CD8-positive, alpha-beta memory T cell (primary cell): ENCODE results near the gene FZD1. TPM values are rescaled to one million over a fixed set of nuclear protein-coding genes. Genes with fewer than 3 reads are reported as not detected.

Experiments
- CTCF ChIA-PET: fragments of 350-600 bp; sonication (Branson Sonifier 250); formaldehyde crosslinking; loops from one replicate; lab custom pipeline; 2021; ENCODE audit warnings: antibody characterized with exemption; lab: Charles Lee
- POLR2A ChIA-PET: fragments of 350-600 bp; sonication (Branson Sonifier 250); formaldehyde crosslinking; loops from one replicate; lab custom pipeline; 2021; ENCODE audit warnings: antibody characterized with exemption; lab: Charles Lee
- DNase-seq, 5 donors: peaks; one replicate each; pipeline versions ENCODE4 v3.0.0 to v3.0.0-alpha.2; 2020 to 2022; ENCODE audit warnings: mixed read lengths in 1 of 5
- H3K27ac ChIP-seq: one replicate; pipeline ENCODE4 v1.7.0; 2013; ENCODE audit warnings: low read depth, mild to moderate bottlenecking, low read length, moderate library complexity
- H3K27me3 ChIP-seq: 2 replicates; pipeline ENCODE4 v1.7.0; 2013; ENCODE audit warnings: low read length, mild to moderate bottlenecking; ENCODE audit not compliant: insufficient read depth, poor library complexity, severe bottlenecking
- H3K36me3 ChIP-seq: 2 replicates; pipeline ENCODE4 v1.7.0; 2013; ENCODE audit warnings: mild to moderate bottlenecking, low read length, moderate library complexity; ENCODE audit not compliant: insufficient read depth
- H3K4me1 ChIP-seq: 2 replicates; pipeline ENCODE4 v1.7.0; 2013; ENCODE audit warnings: mild to moderate bottlenecking, low read length, moderate library complexity; ENCODE audit not compliant: insufficient read depth
- H3K4me3 ChIP-seq: 2 replicates; pipeline ENCODE4 v1.7.0; 2013; ENCODE audit warnings: mild to moderate bottlenecking, low read length
- H3K9me3 ChIP-seq: 2 replicates; pipeline ENCODE4 v1.7.0; 2013; ENCODE audit warnings: mild to moderate bottlenecking, low read length
- H3K27ac Mint-ChIP-seq, 8 donors: one replicate each; pipeline ENCODE4 v1.8.0; 2020 to 2021; ENCODE audit warnings: mixed read lengths in 8 of 8, mild to moderate bottlenecking in 6 of 8, inconsistent platforms in 3 of 8, moderate library complexity in 3 of 8
- H3K27me3 Mint-ChIP-seq, 2 donors: one replicate each; pipeline ENCODE4 v1.8.0; 2020 to 2021; ENCODE audit warnings: mixed read lengths in 2 of 2, mild to moderate bottlenecking in 1 of 2, moderate library complexity in 1 of 2
- H3K36me3 Mint-ChIP-seq, 3 donors: one replicate each; pipeline ENCODE4 v1.8.0; 2020 to 2021; ENCODE audit warnings: mixed read lengths in 3 of 3, inconsistent platforms in 1 of 3, mild to moderate bottlenecking in 1 of 3
- H3K4me1 Mint-ChIP-seq, 3 donors: one replicate each; pipeline ENCODE4 v1.8.0; 2020 to 2021; ENCODE audit warnings: mixed read lengths in 3 of 3, inconsistent platforms in 1 of 3, mild to moderate bottlenecking in 1 of 3
- H3K4me3 Mint-ChIP-seq, 7 donors: one replicate each; pipeline ENCODE4 v1.8.0; 2020 to 2021; ENCODE audit warnings: mixed read lengths in 7 of 7, mild to moderate bottlenecking in 6 of 7, moderate library complexity in 4 of 7, inconsistent platforms in 2 of 7
- H3K9me3 Mint-ChIP-seq, 5 donors: one replicate each; pipeline ENCODE4 v1.8.0; 2020 to 2022; ENCODE audit warnings: mixed read lengths in 5 of 5, mild to moderate bottlenecking in 3 of 5, moderate library complexity in 2 of 5, inconsistent platforms in 1 of 5
- polyA plus RNA-seq: library from polyadenylated mRNA; unstranded; fragments of 300-500 nt; fragmentation: Illumina TruSeq; gene quantifications from one replicate; pipeline ENCODE4 v1.2.3, GENCODE V29; 2021
- total RNA-seq, 2 experiments: library from RNA; stranded (reverse); gene quantifications; one replicate each; pipeline ENCODE4 v1.2.3, GENCODE V29; 2021

FZD1 gene
- total and polyA plus RNA-seq, 3 experiments from 2014 or later = 0.02 to 0.04 TPM; not detected in 1

- Mint-ChIP-seq H3K4me1 (no peaks in the 10 kb centered on the region), H3K27ac (no peak overlapping the region), H3K36me3 (no peaks in the 10 kb centered on the region), H3K27me3 (peaks cover 2 to 3% of the 10 kb centered on the region in 2 donors), H3K4me3 (no peak overlapping the region), H3K9me3 (peaks cover 0 to 4% (median 0%) of the 10 kb centered on the region in 5 donors)
- ChIA-PET CTCF (no interaction called here), POLR2A (no interaction called here)
- H3K4me3 ChIP-seq = no peak overlapping the region
- no peaks in the 10 kb centered on the region for H3K27me3 ChIP-seq
- no peaks in the 10 kb centered on the region for H3K9me3 ChIP-seq
- no peak for DNase-seq
- H3K27ac ChIP-seq = no peak overlapping the region
- no peaks in the 10 kb centered on the region for H3K36me3 ChIP-seq
- no peaks in the 10 kb centered on the region for H3K4me1 ChIP-seq
These were observed 25.0 kb upstream of the FZD1 start for GRCh38 chr7:91239171-91239604.

- no peaks in the 10 kb centered on the region for H3K27me3 ChIP-seq
- Mint-ChIP-seq H3K36me3 (no peaks in the 10 kb centered on the region), H3K4me3 (no peak overlapping the region), H3K27ac (no peak overlapping the region), H3K27me3 (peaks cover 2 to 3% of the 10 kb centered on the region in 2 donors), H3K4me1 (no peaks in the 10 kb centered on the region), H3K9me3 (peaks cover 0 to 4% (median 0%) of the 10 kb centered on the region in 5 donors)
- no peak overlapping the region for H3K4me3 ChIP-seq
- no peaks in the 10 kb centered on the region for H3K36me3 ChIP-seq
- H3K9me3 ChIP-seq = no peaks in the 10 kb centered on the region
- DNase-seq = no peak
- H3K27ac ChIP-seq = no peak overlapping the region
- H3K4me1 ChIP-seq = no peaks in the 10 kb centered on the region
- POLR2A ChIA-PET = no interaction called here
- CTCF ChIA-PET = interaction anchor here (0.6 kb wide), 1 partner anchor 714 kb away, joined by 3 read pairs; no protein-coding TSS in a partner anchor
These were observed 24.5 kb upstream of the FZD1 start for GRCh38 chr7:91239772-91240171.

GRCh38 chr7:91240376-91240941, 23.8 kb upstream of the FZD1 start:
- no peaks in the 10 kb centered on the region for H3K27me3 ChIP-seq
- Mint-ChIP-seq H3K27ac (no peak overlapping the region), H3K27me3 (peaks cover 2 to 3% of the 10 kb centered on the region in 2 donors), H3K9me3 (peaks cover 0 to 6% (median 0%) of the 10 kb centered on the region in 5 donors), H3K4me1 (no peaks in the 10 kb centered on the region), H3K4me3 (no peak overlapping the region), H3K36me3 (no peaks in the 10 kb centered on the region)
- H3K36me3 ChIP-seq = no peaks in the 10 kb centered on the region
- POLR2A ChIA-PET = no interaction called here
- H3K27ac ChIP-seq = no peak overlapping the region
- CTCF ChIA-PET = no interaction called here
- no peak for DNase-seq
- H3K4me3 ChIP-seq = no peak overlapping the region
- no peaks in the 10 kb centered on the region for H3K4me1 ChIP-seq
- H3K9me3 ChIP-seq = no peaks in the 10 kb centered on the region

GRCh38 chr7:91242097-91242844, 22.0 kb upstream of the FZD1 start:
- Histone ChIP-seq H3K9me3 (no peaks in the 10 kb centered on the region), H3K36me3 (no peaks in the 10 kb centered on the region), H3K27me3 (no peaks in the 10 kb centered on the region), H3K4me1 (no peaks in the 10 kb centered on the region), H3K4me3 (no peak overlapping the region), H3K27ac (no peak overlapping the region)
- peaks cover 2 to 3% of the 10 kb centered on the region in 2 donors for H3K27me3 Mint-ChIP-seq
- CTCF ChIA-PET = interaction anchor here (0.8 kb wide), 1 partner anchor 10 kb away, joined by 3 read pairs; no protein-coding TSS in a partner anchor
- no peak overlapping the region for H3K27ac Mint-ChIP-seq
- H3K4me1 Mint-ChIP-seq = no peaks in the 10 kb centered on the region
- H3K4me3 Mint-ChIP-seq = no peak overlapping the region
- peaks cover 0 to 6% (median 0%) of the 10 kb centered on the region in 5 donors for H3K9me3 Mint-ChIP-seq
- no peak for DNase-seq
- POLR2A ChIA-PET = no interaction called here
- no peaks in the 10 kb centered on the region for H3K36me3 Mint-ChIP-seq

- Histone ChIP-seq H3K9me3 (no peaks in the 10 kb centered on the region), H3K27ac (no peak overlapping the region), H3K4me1 (no peaks in the 10 kb centered on the region), H3K27me3 (no peaks in the 10 kb centered on the region), H3K4me3 (no peak overlapping the region), H3K36me3 (no peaks in the 10 kb centered on the region)
- ChIA-PET CTCF (no interaction called here), POLR2A (no interaction called here)
- no peaks in the 10 kb centered on the region for H3K36me3 Mint-ChIP-seq
- H3K4me1 Mint-ChIP-seq = no peaks in the 10 kb centered on the region
- H3K27ac Mint-ChIP-seq = no peak overlapping the region
- peaks cover 2 to 3% of the 10 kb centered on the region in 2 donors for H3K27me3 Mint-ChIP-seq
- peaks cover 0 to 6% (median 0%) of the 10 kb centered on the region in 5 donors for H3K9me3 Mint-ChIP-seq
- DNase-seq = no peak
- H3K4me3 Mint-ChIP-seq = no peak overlapping the region
These were observed 20.5 kb upstream of the FZD1 start for GRCh38 chr7:91243591-91244301.

- Histone ChIP-seq H3K4me3 (no peak overlapping the region), H3K27ac (no peak overlapping the region), H3K4me1 (no peaks in the 10 kb centered on the region), H3K36me3 (no peaks in the 10 kb centered on the region), H3K27me3 (no peaks in the 10 kb centered on the region), H3K9me3 (no peaks in the 10 kb centered on the region)
- ChIA-PET POLR2A (no interaction called here), CTCF (no interaction called here)
- no peak overlapping the region for H3K27ac Mint-ChIP-seq
- H3K27me3 Mint-ChIP-seq = no peaks in the 10 kb centered on the region
- no peaks in the 10 kb centered on the region for H3K36me3 Mint-ChIP-seq
- peaks cover 0 to 2% (median 2%) of the 10 kb centered on the region in 5 donors for H3K9me3 Mint-ChIP-seq
- H3K4me3 Mint-ChIP-seq = no peak overlapping the region
- DNase-seq = no peak
- H3K4me1 Mint-ChIP-seq = no peaks in the 10 kb centered on the region
These were observed 16.7 kb upstream of the FZD1 start for GRCh38 chr7:91247500-91247899.

GRCh38 chr7:91248996-91249395, 15.2 kb upstream of the FZD1 start:
- POLR2A ChIA-PET = no interaction called here
- Mint-ChIP-seq H3K4me1 (no peaks in the 10 kb centered on the region), H3K36me3 (no peaks in the 10 kb centered on the region), H3K4me3 (no peak overlapping the region), H3K9me3 (peaks cover 0 to 6% (median 2%) of the 10 kb centered on the region in 5 donors), H3K27ac (no peak overlapping the region), H3K27me3 (no peaks in the 10 kb centered on the region)
- H3K27me3 ChIP-seq = no peaks in the 10 kb centered on the region
- no peaks in the 10 kb centered on the region for H3K9me3 ChIP-seq
- no peak overlapping the region for H3K4me3 ChIP-seq
- H3K36me3 ChIP-seq = no peaks in the 10 kb centered on the region
- CTCF ChIA-PET = no interaction called here
- no peak overlapping the region for H3K27ac ChIP-seq
- no peak for DNase-seq
- no peaks in the 10 kb centered on the region for H3K4me1 ChIP-seq
